ENCODE data around the gene KCNAB2.

Gene KCNAB2

DNA sequence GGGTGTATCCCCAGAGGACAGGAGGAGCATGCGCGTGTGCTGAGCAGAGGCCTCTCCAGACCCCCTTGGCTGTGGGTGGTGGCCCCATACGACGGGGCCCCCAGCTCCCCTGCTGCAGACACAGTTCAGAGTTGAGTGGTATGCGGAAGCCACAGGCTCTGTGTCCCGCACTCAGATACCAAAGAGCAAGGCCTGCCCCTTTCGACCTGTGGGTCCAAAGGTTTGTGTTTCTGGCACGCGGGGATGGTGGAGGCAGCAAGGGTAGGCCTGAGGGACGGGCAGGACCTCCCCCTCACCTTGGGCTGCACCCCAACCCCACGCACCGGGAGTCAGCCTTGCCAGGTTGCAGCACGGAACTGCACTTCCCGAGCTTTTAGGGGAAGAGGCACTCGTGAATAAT is at the start of gene KCNAB2:
Gene KCNAB2 (plus strand): TSS at position 328 of the 400 bp plus-strand sequence. CDS start 5,649 bp downstream, outside the sequence.
- DNase-seq (ENCODE audit: low read depth in 2 of 2): no peak

DNA sequence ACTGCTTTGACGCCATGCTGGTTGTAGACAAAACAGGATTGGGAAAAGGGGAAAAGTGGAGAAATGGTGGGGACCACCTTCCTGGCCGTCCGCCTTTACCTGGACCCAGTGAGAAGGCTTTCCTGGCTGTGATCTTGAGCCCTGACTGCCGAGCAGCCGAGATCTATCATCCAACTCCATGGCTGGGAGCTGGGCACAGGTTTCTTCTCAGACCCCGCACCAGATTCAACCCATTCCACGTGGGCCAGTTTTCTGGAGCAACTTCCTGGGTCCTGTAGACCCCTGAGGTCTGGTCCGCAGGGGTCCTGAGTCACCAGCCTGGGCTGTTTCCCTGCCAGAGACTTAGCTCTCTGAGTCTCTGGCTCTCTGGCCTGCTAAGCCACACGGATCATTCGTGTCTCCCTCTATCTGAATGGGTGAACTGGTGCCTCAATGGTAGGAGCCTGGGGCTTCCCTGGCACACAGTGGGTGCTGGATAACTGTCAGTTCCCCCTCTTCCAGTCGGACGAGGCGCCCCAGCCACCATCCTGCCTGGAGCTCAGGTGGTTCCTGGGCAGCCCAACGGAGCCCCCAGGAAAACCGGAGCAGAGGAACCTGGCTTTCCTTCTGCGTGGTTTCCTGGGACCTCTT is 48.9 kb upstream of the KCNAB2 start:
- DNase-seq (ENCODE audit: low read depth in 2 of 2): no peak

DNA sequence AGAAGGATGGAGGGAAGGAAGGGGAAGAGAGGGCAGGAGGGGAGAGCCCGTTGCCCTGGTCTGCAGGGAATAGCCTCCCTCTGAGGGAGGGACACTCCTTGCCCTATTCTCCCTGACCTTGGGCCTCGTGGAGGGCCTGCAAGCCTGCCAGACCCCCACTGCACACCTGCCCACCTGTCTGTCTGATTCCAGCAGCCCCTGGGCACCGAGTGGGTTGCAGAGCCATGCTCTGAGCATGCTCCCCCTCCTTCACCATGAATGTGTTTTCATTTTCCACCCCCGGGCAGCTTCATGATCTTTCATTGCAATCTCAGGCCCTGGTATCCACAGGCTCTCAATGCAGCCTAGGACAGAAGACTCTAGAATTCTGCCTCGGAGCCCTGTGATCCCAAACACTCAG is 48.4 kb upstream of the KCNAB2 start:
- no peak for DNase-seq (ENCODE audit: low read depth in 2 of 2)

DNA sequence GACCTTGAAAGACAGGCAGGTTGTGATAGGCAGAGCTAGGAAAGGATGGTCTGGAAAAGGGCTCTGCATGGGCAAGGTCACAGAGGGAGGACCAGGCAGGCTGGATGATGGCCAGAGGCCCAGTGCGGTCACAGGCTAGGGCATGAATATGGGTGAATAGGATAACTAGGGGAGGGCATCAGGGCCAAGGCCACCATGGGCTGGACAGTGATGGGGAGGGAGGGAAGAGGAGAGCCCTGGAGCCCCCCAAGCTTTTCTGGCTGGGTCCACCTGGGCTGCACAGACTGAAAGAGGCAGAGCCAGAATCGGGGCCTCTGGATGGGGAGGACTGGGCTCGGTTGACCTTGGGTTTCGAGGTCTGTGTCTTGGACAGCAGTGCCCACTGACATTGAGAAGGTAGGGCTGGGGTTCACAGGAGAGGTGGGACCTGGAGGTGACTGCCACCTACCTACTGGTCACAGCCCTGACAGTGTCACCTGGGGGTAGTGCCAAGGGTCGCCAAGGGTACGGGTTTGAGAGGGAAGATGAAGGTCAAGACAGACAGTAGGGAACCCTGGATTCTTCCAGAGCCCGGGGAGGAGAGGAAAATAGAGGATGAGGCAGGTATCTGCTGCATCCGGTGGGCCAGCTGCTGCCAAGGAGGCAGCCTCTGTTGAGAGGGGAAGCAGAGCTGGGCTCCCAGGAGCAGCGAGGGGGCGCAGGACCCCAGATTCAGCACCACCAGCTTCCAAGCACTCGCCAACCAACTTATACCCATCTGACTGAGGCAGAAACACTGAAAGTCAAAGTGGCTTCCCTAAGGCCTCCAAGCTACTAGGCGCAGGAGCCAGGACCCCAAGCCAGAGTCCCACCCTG is 47.4 kb upstream of the KCNAB2 start:
- DNase-seq (ENCODE audit: low read depth in 2 of 2): no peak

DNA sequence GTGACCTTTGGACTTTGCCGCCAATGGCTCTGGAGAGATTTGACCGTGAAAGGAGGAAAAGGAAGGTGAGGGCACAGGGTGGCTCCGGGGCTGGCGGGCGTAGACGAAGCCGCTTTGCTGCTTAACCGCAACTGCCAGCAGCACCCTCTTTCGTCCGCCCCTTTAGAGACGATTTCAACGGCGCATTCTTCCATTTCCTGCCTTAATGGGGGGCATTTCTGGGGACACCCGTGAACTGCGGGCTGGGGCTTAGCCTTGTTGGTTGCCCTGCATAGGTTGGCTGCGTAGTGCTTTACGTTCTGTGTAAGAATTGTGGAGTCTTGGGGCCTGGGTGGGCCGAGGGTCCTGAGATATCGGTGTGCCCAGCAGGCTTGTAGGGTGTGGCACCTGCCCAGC is 46.8 kb upstream of the KCNAB2 start:
- no peak for DNase-seq (ENCODE audit: low read depth in 2 of 2)

DNA sequence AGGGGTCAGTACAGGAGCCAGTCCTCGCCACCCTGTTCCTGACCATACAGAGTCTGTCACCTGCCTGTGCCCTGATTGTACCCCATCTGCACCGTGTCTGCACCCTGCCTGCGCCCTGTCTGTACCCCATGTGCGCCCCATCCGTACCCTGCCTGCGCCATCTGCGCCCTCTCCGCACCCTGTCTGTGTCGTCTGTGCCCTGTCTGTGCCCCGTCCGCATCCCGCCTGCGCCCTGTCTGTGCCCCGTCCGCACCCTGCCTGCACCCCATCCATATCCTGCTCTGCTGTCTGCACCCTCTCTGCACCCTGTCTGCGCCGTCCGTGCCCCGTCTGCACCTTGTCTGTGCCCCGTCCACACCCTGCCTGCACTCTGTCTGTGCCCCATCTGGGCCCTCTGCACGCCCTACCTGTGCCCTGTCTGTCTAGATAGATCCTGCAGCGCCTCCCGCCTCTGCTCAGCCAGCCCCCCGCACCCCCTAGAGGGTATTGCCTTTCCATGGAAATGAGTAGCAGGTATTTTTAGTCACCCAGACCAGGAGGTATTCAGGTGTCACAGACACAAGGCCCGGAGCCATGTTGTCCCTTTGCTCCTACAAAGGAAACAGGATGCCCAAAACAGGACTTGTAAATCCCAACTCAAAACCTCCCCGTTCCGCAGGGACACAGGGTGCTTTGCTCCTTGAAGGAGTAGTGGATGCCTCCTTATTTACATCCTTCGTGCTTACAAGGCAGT is 45.8 kb upstream of the KCNAB2 start:
- DNase-seq (ENCODE audit: low read depth in 2 of 2): no peak

DNA sequence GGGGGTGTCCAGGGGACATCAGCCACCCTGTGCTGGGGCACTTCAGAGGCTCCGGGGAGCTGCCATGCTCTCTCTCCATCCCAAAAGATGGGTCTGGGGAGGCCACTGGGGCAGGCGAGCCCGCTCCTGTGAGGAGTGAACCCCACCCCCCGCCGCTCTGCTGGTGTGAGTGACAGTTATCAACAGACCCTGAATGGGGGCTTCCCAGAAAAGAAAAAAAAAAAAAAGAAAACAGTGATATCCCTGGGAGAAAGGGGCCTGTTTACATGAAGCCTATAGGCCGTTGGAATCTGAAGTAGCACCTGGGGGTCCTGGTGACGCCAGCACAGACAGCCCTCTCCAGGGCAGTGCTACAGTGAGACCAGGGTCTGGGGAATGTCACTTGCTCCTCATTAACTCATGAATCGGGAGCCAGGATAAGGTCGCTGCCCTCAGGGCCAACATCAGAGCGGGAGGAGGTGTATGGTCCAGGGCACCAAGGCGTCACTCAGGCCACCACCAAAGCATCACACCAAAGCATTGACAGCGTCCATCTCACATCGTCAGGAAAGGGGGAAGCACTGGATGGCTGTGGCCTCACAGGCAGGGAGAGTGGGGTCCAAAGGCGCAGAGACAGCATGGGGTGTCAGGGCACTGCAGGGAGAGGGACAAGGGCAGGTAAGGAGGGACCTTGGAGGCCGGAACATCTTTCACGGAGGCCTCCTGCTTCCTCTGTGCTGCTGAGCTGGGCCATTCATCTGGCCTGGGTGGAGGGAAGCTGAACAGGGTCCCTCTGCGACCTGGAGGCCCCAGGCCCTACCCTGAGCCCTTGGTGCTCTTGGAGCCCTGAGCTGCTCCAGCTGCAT is 45.0 kb upstream of the KCNAB2 start:
- DNase-seq (ENCODE audit: low read depth in 2 of 2): no peak

DNA sequence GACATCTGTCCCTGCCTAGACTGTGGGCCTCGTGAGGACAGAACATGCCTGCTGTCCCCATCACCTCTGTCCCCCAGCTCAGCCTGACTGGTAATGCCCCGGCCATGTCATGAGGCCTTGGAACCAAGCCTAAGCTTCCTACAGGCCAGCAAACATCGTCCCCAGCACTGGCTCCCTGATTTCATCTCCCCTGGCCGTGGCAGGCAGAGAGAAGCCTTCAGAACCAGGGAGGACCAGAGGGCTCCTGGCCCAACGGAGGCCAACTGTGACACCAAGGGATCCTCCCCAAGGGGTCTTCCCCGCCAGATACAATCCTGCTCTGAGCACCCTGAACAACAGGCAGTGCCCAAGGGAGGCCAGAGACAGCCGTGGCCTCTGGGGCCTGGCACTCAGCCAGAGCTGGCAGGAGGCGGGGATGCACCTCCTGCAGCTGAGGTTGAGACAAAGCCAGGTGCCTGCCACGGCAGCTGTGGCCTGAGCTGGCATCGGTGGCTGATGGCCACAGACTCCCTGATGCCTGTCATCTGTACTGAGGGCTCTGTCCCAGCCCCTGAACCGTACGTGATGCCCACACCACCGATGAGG is 43.6 kb upstream of the KCNAB2 start:
- DNase-seq (ENCODE audit: low read depth in 2 of 2): no peak

DNA sequence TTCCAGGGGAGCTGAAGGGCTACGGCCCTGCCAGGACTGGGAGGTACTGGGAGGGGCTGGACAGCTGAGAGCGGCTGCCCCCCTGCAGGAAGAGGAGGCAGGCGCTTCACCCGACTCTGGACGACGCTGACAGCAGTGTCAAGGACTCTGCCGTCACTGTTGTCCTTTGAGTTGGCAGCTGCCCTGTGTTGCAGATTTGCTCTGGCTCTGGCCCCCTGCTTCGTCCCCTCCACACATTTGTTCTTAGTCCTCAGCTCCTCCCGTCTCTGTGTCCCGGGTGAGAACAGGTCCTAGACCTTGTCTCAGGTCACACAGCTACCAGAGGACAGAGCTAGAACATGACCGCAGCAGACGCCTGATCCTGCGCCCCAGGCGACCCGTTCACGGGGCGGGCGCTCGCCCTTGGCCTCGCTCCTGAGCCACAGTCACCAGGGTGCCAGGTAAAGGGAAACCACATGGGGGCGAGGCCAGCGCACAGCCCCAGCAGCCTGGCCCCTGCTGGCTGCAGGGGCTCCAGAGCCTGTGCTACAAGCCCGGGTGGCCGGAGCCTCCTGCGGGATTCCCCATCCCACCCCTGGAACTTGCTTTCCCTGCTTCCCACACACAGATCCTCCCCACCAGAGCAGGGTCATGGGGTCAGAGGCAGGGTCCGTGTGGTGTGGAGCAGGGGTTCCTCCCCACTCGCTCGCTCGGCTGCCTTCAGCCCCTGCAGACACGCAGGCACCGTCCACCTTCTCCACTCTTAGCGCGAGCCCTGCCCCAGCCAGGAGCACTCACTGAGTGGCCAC is 42.8 kb upstream of the KCNAB2 start:
- no peak for DNase-seq (ENCODE audit: low read depth in 2 of 2)

DNA sequence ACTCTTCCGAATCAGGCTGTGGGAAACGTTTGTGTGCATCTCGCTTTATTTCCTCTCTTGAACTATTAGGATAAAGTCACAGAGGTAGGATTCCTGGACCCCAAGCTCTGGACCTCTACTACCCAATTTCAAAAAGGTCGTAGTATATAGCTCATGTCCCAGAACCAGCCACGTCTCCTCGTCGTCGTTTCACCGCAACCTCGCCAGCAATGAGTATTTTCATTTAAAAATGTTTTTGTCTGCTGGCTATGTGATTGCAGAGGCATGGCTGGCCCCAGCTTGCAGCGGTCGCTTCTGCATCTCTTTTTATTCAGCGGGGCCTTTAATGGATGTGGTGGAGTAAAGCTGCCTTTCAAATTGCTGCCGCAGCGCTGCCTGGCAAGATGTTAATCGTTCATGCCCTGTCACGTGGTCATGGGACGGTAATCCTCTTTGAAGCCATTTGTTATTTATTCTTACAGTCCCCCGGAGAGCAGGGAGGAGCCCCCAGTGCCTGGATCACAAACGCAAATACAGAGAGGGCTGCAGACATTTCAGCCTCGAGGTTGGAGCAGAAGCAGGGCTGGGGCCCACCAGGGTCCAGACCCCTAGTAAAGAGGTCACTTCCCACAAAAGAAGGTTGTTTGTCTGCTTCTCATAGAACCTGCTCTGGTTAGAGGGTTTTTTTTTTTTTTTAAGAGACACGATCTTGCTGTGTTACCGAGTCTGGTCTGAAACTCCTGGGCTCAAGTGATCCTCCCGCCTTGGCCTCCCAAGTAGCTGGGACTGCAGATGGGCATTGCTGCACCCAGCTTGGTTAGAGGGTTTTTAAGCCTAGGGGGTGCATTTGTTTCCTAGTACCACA is 41.9 kb upstream of the KCNAB2 start:
- no peak for DNase-seq (ENCODE audit: low read depth in 2 of 2)

DNA sequence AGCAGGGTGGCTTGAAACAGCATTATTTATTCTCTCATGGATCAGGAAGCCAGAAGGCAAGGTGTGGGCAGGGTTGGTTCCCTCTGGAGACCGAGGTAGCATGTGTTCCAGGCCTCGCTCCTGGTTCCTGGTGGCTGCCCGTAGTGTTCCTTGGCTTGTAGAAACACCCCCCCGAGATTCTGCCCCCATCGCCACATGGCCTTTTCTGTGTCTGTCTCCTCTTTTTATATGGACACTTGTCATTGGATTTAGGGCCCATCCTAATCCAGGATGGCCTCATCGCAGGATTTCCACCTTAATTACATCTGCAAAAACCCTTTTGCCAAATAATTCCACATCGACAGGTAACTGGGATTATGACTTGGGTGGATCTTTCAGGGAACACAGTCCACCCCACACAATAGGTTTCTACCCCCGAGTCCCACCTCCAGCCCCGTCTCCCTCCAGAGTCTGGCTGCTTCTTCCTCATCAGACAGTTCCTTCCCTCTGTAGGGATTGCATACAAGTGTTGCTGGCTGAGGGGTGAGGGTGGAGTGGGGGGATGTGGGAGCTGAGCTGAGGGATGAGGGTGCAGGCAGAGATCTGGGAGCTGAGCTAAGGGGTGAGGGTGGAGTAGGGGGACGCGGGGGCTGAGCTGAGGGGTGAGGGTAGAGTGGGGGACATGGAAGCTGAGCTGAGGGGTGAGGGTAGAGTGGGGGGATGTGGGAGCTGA is 41.1 kb upstream of the KCNAB2 start:
- DNase-seq (ENCODE audit: low read depth in 2 of 2): no peak

DNA sequence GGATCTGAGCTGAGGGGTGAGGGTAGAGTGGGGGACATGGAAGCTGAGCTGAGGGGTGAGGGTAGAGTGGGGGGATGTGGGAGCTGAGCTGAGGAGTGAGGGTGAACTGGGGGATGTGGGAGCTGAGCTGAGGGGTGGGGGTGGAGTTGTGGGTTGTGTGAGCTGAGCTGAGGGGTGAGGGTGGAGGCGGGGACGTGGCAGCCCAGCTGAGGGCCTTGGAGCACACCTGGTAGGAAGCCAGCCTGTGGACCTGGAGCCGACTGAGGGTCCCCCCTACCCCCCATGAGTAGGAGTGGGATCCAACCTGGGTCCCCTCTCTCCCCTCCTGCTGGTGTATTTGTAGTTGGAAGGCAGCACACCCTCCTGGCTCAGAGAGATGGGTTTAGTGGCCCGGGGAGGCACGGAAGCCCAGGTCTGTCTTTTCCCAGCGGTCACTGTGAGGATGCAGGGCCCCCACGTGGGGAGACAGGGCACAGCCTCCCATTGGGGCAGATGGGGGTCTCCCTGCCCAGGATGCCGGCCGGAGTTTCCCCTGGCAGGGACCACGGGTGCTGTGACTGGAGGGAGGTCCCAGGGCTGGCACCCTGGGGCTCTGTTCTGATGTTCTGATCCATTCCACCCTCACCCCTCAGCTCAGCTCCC is 40.3 kb upstream of the KCNAB2 start:
- DNase-seq (ENCODE audit: low read depth in 2 of 2): no peak

DNA sequence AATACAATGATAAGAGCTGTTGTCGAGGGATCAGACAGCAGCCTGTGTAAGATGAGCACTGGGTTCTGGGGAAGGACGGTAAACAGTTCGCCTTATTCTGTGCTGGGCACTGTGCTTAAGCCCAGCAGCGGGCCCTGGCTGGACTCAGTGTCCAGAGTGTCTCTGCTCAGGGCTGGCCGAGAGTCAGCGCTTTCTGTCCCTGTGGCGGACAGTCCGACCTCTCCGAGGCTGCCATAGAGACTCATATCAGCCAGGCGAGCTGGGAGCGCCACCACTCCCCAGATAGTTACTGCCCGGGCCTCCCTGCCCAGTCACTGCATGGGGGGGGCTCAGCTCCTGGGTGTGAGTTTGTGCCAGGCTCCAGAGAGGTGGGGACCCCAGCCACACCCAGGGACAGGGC is 38.8 kb upstream of the KCNAB2 start:
- no peak for DNase-seq (ENCODE audit: low read depth in 2 of 2)

DNA sequence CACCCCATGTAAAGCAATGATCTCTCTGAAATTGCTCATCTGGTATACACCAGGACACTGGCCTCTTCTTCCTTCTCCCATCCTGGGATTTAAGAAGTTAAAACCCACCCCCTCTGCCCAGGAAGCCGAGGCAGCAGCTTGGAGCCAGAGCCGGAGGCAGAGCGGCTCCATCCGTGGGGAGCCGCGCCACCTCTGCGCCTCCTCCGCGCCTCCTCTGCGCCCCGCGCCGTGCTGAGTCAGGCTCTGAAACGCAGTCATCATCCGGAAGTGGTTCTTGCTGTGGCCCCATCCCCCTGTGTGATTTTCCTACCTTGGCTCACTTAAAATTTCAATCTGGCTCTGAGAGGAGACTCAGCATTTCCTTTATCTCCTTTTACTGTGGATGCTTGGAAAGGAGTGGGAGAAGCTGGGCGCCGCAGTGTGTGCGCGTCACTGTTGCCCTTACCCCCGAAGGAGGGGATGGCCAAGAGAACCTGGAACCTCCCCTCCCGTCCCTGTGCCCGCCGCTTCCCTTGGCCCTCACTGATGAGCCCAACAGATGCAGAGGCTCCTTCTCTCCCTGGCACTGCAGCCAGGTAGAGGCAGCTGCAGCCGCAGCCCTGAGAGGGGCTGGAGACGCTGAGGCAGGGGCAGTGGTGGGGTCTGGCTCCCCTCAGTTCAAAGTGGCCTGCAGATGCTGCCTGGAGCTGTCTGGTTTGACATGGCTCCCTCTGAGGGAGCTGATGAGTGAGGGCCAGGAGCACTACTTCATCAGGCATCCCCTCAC is 38.2 kb upstream of the KCNAB2 start:
- no peak for DNase-seq (ENCODE audit: low read depth in 2 of 2)

DNA sequence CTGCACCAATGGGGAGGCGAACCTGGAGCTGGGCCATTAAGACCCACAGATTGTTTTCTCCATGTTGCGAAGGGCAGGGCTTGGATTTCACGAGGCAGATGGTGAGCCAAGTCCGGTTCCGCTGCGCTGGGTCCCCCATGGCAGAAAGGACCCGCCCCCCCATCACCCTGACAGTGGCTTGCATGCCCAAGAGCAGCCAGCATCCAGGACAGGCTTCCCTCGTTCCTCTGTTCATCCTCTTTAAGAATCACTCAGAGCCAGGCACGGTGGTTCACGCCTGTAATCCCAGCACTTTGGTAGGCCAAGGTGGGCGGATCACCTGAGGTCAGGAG is 37.6 kb upstream of the KCNAB2 start:
- DNase-seq (ENCODE audit: low read depth in 2 of 2): no peak

DNA sequence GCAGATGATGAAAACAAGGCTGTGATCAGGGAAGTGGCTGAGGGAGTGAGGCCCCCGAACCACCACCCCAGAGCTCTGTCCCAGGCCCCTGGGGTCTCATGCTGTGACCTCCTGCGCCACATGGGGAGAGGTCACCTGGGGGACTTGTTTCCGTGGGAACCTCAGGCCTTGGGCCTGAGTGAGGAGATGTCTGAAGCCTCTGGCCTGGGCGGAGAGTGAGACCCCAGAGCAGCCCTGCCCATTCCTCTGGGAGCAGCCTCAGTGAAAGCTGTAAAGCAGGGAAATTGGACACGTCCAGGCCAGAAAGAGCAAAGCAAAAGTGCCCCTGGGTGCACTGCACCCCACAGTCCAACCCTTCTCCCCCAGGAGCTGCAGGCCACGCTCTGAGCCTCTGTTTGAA is 37.0 kb upstream of the KCNAB2 start:
- no peak for DNase-seq (ENCODE audit: low read depth in 2 of 2)

DNA sequence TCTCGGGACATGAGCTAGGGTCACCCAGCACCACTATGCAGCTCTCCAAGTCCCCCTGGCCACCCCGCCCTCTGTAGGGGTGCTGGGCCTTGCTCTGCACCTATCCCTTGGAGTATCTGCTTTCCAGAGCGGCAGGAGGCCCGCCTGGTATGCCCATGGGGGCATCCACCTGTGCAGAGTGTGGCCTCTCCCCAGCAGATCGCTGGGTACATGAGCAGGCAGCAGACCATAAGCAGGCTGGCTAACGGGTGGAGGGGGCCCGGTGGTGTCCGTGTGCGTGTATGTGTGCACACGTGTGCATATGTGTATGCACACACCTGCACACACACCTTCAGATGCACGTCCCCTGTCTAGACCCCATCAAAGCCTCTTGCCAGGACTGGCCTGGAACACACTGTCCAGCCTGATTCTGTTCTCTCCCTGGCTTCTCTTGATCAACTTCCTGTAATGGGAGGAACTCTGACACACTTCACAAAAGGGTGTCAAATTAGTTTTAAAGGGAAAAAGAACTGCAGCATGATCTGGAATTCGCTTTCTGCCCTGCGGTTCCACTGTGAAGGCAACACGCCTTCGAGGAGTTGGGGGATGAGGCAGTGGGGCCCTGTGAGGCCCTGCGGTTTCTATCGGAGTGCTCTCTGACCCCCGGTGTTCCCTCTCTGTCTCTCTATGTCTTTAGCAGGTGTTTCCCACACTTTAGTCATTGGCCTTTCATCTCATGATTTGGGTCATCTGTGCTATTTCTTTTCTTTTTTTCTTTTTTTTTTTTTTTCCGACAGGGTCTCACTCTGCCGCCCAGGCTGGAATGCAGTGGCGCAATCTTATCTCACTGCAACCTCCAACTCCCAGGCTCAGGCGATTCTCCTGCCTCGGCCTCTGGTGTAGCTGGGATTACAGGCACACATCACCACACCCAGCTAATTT is 36.3 kb upstream of the KCNAB2 start:
- no peak for DNase-seq (ENCODE audit: low read depth in 2 of 2)
